HG03108 (cell line): ENCODE data around the gene PAX3.
"Not testable (repeated sequence)": the region's sequence is repeated elsewhere in the genome, so short reads cannot be mapped to it uniquely, and the experiment has no call there.

Experiments used
- ATAC-seq: cut with Tn5 transposase; IDR thresholded peaks from one replicate; pipeline ENCODE4 v1.9.1; 2021; ENCODE audit warnings: moderate library complexity; ENCODE audit not compliant: unreplicated experiment

Gene PAX3

DNA sequence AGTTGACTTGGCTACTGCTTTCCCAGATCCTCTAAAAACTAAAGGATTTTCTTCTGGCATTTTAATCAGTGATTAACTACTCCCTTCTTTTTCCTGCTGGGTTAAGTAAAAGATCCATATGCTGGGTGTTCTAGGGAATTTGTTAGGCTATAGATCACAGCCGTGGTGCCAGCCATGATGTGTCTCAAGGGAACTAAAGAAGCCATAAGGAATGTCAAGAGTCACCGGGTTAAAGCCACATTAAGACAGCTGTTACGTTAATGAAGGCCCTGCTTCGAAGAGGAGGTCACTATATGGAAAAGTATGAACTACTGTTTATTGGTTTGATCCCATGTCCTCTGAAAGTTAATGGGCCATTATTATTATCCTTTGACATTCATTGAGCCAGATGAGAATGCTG, 70.7 kb downstream of the PAX3 start:
- ATAC-seq, result no peak

DNA sequence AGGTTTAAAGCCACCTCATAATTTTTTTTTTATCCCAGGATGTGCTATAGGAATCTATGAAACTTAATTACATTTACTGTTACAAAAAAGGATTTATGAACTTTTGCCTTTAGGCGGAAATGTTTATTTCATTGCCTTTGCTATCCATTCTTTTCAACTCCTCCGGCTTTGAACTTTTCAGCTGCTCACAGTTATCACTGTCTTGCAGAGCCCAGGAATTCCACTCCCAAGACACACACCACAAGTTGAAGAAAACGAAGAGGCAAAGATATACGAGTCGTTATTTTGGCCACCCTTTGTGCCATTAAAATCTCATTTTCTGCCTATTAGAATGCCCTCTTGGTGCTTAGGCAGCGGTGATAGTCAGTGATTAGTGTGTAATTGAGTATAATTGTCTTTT, 80.0 kb downstream of the PAX3 start:
- ATAC-seq, result no peak

DNA sequence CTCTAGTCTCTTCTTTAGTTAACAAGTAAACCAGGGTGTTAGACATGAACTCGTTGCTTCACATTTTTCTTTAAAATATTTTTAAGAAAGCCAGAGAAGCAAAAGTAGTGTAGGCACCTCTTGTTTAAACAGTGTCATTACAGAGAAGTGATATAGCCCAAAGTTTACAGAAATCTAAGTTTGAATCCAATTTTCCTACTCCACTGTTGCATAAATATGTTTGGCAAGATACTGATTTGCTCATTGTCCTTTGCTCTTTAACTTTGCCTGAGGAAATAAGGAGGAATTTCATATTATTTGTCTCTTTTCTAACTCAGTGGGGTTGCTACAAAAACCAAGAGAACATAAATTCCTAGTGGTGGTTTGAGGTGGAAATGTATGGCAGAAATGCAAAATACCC, 81.1 kb downstream of the PAX3 start:
- no peak for ATAC-seq

DNA sequence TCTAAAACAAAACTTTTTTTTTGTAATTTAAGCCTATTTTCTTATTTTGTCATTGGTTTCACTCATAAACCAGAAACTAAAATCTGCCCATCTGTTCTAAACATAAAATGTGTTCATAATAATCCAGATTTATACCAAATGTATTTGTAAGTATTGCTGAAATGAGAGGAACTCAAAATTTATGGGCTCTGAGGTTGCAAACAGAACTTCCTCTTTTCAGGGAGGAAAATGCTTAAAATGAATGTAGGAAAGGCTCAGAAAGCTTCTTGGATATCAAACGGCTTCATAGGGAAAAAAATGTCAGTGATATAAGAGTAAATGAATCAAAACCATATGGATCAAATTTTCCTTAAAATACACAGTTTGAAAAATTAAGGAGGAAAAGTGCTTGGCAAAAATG, 83.9 kb downstream of the PAX3 start:
- ATAC-seq, result no peak

DNA sequence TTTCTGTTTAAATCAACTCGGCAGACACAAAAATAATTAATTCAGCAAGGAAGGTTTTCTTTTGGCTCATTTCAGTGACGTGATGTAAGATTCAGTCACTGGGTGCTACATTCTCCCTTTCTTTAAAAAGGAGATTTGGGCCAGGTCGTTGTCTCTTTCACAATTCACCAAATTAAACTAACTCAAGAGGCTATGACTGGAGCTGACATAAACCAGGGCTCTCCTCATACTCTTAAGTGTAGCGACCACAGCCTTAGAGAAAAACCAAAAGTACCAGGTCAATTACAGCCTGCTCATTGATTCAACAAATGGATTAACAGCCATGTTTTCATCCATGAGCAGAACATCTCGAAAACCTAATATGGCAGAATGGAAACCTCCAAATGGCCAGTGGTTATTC, 85.7 kb downstream of the PAX3 start:
- ATAC-seq, result no peak

DNA sequence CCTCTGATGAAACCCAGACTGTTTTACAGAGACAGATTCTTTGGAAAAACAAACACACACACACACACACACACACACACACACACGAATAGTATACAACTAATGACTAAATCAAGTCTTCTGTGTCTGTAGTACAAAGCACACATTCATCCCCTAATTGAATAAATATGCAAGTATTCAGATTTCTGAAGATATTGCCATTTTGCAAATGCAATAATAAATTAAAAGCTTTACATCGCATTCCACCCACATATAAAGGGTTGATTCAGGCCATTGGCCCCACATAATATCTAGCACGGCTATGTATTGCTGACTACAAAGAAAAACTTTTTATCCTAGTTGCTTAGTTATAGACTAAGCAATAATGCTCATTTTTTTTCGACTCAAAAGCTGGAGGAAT, 86.2 kb downstream of the PAX3 start:
- no peak for ATAC-seq

DNA sequence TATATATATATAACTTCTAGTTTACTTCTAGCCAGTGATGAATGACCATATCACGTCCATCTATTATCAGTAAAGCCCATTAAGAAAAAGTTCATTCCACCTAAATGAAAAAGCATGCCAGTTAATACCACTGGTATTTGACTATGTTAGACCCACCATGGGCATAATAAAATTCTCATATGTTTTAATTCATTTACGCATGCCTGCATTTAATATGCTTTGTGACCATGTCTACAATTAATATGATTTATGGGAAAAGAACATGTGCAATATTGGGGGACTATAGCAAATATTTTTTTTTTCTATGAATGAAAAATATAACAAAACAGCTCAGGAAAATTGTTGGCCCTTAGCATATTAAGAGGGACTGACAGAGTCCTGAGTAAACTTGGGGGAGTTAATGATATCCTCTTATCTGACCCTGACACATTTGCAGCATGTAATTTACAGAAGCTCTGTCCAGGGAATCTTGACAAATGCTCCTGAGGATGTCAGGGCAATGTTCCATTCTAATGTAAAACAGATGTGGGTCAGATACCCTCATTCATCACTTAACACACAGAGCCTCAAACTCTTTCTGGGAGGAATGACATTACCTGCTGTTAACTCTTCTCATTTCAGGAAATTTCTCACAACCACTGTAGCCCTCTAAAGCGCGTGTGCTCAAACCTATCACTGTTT, 90.6 kb downstream of the PAX3 start:
- no peak for ATAC-seq

DNA sequence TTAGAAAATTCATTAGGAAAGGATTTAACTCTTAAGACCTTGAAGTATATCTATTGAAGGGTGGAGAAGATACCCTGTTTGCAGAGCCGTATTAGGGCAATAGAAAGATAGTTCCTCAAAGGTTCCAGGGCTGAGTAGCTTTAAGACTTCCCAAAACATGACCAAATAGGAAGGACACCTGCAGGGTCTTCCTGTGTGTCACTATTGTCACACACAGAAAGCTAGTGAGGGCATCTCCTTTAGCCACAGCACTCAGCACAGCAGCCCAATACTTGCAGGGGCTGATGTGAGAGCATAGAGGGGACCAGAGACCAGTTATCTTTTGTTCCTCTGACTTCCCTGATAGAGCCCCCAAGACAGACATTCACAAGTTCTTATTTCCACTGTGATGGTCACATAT, 93.7 kb downstream of the PAX3 start:
- no peak for ATAC-seq

DNA sequence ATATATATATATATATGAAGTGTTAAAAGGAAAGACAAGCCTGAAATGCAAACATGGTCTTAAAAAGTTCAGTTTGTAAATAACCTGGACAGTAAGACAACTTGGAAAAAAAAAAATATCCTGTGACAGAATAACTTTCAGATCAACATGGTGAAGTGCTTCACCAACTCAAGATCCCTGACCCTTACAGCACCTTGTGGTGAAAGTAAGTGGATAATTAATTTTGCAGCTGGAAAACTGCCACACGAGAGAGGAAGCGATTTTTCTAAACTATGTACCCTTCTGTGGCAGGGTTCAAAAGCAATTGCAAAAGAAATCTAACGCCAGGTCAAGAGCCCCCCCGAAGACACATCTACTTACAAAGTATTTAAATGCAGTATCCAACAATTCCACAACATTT, 95.8 kb downstream of the PAX3 start:
- ATAC-seq, result no peak

DNA sequence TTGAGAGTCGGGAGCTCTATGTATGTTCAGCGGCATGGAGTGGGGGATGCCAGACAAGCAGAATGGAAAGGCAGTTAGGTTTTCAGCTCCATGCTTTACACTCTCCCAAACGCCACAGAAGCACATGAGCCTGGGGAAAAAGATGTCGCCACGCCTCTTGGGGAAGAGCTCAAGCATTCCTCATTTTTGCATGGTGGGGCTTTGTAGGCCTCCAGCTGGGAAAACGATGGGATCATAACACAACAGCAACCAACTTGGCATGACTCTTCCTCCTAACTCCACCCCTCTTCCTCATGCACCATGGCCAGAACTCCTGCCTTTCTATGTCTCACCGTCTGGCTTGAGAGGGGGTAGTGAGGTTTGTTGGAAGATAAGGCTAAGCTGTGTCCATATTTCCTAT, 102.6 kb downstream of the PAX3 start:
- ATAC-seq, result no peak

DNA sequence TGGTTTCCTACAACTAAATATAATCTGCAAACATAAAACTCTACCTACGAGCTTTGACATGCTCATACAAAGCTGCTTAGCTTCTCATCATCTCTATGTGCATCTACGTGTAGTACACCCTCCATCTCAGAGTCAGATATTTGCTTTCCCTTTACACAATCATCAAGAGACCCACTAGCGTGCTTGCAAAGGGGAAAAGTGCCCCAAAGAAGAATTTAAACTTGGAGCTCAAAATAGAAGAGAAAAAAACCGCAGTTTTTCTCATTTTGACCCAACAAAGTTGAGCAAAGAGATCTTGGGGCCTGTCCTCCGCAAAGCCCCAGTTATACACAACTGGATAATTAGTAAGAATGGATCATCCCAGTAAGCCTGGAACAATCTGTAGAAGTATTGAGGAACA, 104.1 kb downstream of the PAX3 start:
- no peak for ATAC-seq

DNA sequence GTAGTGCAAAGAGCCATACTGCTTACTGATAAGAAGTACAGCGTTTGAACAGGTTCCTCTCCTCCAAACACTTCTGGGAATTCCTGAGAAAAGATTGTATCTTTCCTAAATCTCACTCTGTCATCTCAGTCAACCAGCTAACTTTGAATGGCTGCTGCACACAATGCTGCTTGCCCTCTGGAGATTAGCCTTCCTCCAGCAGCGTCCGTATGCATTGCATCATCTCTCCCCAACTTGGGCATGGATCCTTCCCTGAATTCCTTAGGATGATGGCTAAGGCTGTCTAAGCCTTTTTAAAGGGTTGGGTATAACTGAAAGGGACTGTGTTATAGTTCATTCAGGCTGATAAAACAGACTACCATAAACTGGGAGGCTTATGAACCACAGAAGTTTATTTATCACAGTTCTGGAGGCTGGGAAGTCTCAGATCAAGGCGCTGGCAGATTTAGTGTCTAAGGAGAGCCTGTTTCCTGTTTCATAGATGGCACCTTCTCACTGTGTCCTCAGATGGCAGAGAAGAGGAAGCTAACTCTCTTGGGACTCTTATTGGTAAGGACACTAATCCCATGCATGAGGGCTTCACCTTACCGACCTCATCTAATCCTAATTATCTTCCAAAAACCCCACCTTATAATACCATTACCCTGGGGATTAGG, 105.3 kb downstream of the PAX3 start:
- no peak for ATAC-seq

DNA sequence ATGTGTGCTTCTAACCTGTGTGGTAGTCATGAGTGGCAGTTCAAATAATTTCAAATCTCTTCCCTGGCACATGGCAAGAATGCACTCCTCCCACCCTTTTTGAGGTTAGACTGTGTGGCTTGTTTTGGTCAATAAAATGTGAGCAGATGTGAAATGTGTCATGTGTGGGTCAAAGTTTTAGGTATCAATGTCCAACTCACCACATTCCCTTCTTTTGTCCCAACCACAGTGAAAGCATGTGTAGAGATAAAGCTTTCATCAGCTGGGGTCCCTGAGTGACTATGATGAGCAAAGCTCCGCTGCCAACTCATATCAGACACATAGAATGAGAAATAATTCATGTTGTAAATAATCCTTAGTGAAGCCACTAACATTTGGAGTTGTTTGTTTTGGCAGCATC, 118.2 kb downstream of the PAX3 start:
- ATAC-seq, result no peak

DNA sequence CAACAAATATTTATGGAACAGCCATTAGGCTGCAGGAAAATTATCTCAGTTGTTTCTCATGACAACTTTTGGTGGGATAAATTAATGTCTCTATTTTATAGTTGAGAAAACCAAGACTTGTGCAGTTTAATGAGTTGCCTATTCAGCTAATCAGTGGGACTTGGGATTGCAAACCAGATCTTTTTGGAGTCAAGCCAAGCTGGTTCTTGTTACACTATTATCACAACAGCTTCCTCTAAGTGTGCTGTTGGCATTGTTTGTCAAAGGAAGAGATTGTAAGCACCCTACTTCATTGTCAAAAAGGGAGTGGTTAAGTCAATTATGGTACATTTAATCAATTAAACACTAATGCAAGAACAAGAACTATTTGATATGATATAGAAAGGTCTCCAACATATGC, 119.2 kb downstream of the PAX3 start:
- ATAC-seq, result no peak

DNA sequence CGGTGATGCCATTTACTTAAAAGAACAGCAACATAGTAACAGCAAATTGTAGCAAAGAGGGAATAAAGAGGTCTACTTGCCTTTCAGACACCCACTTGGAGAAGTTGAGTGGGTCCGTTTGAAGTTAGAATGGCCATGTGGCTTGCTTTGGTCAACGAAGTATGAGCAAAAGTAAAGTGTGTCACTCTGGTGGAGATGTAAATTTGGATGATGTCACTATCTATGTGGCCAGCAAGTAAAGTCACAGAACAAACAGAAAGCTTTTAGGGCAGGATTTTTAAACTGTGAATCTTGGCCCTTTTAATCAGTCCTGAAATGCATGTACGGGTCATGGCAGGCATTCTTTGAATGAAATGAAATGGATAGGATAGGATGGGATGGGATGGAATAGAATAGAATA, 120.3 kb downstream of the PAX3 start:
- ATAC-seq, result no peak

DNA sequence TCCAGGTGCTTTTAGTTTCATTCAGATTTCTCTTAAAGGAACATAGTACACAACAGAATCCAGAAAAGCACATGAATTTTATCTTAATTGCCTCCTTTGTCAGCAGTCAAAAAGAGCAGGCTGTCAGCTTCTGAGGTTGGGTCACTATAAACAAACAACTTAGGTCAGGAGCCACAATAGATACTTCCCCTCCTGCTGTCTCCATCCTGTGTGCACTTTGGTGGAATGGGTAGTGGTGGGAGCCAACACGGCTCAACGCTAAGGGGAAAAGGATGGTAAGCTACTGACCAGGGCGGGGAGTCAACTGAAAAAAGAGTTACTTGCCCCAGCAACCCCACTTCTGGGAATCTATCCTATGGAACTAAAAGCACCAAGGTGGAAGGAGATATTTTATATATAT, 121.9 kb downstream of the PAX3 start:
- no peak for ATAC-seq

DNA sequence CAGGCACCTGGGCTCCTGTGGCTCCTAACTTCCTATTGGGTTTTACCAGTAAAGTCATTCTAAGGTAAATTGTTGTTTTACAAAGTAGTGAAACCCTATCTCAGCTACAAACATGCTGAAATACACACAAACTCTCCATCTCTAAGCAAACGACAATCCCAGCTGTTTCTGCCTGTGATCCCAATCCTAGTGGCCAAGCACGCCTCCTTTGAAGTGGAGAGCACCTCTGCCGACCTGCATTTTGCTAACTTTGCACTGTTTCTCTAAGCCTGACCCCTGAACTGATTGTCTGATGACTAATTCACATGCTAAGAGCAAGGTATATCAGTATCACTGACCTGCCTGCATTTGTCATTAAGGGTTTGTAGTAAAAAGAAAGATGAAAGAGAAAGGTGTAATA, 124.3 kb downstream of the PAX3 start:
- no peak for ATAC-seq

DNA sequence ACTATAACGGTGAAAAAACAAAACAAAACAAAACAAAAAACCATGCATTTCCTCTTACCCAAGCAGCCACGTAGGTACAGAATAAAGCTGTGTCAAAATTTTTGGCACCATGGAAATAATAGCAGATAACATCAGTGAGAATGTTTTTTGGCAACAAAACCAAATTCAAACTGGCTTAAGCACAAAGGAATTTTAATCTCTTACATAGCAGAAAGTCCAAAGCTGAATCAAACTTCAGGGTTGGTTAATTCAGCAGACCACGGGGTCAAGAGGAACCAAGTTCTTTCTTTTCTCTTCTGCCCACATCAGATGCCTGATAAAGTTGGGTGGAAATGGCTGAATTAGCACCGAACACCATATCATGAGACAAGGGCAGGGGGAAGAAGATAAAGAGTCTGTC, 129.5 kb downstream of the PAX3 start:
- ATAC-seq, result no peak

DNA sequence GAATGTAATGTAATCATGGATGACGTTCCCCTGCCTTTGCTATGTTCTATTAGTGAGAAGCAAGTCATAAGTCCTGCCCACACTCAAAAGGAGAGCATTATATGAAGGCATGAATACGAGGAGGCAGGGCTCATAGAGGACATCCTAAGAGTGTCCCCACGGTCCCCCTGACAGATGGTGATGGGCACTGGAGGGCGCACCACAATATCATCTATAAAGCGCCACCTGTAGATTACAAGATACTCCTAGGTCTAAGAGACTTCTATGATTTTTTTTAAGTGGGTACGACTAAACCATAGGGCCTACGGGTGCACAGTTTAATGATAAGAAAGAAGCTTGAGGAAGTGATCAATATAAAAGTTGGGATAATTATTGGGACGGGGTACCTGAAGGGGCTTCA, 131.0 kb downstream of the PAX3 start:
- ATAC-seq, result no peak

DNA sequence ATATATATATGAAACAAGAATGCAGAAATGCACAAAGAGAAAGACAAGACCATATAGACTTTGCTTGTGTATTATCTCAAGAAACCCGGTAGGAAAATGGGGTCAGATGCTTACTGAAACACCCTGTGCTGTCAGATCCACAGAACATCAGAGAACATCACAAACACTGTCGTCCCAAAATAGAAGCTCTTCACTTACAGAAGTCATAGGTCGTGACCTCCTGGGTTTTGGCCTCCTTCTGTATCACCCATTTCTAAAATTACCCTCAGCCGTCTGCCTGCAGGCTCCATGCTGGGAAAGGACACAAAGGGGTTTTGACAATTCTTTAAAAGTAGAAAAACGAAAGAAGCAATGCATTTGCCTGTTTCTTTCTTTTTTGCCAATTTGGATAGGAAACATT, 137.9 kb downstream of the PAX3 start:
- ATAC-seq, result no peak

DNA sequence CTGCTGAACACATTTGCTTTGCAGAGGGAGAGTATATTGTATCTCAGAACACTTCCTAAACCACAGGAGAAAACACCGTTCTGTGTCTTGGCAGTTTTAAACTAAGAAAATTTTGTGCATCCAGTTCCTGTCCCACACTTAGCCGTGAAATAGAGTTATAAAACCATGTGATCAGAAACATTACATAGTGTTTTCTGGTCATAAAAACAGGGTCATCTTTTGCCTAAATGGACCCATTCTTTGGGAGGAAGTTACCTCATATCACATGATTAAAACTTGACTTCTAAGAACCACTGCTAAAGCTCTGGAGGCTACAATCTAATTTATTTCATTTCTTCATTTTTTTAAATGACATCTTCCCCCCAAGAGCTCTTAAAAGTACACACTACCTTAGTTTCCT, 138.7 kb downstream of the PAX3 start:
- ATAC-seq, result no peak

DNA sequence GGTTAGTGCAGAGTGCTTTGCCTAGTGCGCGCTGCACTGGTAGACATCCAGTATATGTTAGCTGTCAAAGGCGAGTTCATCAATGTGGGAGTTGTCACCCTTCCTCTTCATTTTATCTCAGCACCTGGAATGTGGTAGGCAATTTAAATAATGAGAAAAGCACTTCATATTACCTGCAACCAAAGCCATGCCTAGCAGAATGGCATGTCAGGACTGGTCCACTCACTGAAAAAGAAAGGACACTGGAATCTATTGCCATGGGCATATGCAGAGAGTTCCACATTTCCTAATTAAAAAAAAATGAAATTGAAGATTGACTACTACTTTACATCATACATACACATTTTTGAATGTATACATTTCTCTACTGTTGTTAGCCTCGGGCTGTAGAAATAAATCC, 139.6 kb downstream of the PAX3 start:
- no peak for ATAC-seq

DNA sequence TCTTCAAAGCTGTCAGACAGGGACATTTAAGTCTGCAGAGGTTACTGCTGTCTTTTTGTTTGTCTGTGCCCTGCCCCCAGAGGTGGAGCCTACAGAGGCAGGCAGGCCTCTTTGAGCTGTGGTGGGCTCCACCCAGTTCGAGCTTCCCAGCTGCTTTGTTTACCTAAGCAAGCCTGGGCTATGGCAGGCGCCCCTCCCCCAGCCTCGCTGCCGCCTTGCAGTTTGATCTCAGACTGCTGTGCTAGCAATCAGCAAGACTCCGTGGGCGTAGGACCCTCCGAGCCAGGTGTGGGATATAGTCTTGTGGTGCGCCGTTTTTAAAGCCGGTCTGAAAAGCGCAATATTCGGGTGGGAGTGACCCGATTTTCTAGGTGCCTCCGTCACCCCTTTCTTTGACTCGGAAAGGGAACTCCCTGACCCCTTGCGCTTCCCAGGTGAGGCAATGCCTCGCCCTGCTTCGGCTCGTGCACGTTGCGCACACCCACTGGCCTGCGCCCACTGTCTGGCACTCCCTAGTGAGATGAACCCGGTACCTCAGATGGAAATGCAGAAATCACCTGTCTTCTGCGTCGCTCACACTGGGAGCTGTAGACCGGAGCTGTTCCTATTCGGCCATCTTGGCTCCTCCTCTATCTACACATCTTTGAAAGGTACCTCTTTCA, 143.7 kb downstream of the PAX3 start:
- not testable (repeated sequence) for ATAC-seq
